SW 1271 (cell line): Measurements from ENCODE around the gene SLCO3A1.

Experiments used
- DNase-seq, 2 experiments: peaks; one replicate each; lab custom pipeline; 2025; lab: John Stamatoyannopoulos, UW

Gene SLCO3A1

GRCh38 chr15:92003515-92004067 is 150.1 kb downstream of the SLCO3A1 start:
- no peak for DNase-seq

- no peak for DNase-seq
Measured at GRCh38 chr15:92005154-92005553, 151.6 kb downstream of the SLCO3A1 start.

GRCh38 chr15:92006186-92007028 is 152.9 kb downstream of the SLCO3A1 start:
- no peak for DNase-seq

GRCh38 chr15:92009162-92009561 is 155.7 kb downstream of the SLCO3A1 start:
- DNase-seq, result no peak

GRCh38 chr15:92011611-92012367 is 158.3 kb downstream of the SLCO3A1 start:
- no peak for DNase-seq

GRCh38 chr15:92012368-92012629 is 158.8 kb downstream of the SLCO3A1 start:
- no peak for DNase-seq

GRCh38 chr15:92012881-92013280 is 159.4 kb downstream of the SLCO3A1 start:
- DNase-seq, result no peak

GRCh38 chr15:92014281-92015030 is 160.9 kb downstream of the SLCO3A1 start:
- DNase-seq, result no peak

GRCh38 chr15:92017882-92018534 is 164.5 kb downstream of the SLCO3A1 start:
- no peak for DNase-seq

- no peak for DNase-seq
Measured at GRCh38 chr15:92018535-92019239, 165.2 kb downstream of the SLCO3A1 start.

- no peak for DNase-seq
Measured at GRCh38 chr15:92019706-92020105, 166.2 kb downstream of the SLCO3A1 start.

- DNase-seq, result no peak
Measured at GRCh38 chr15:92020207-92020606, 166.7 kb downstream of the SLCO3A1 start.

GRCh38 chr15:92020804-92021203 is 167.3 kb downstream of the SLCO3A1 start:
- DNase-seq, result no peak

GRCh38 chr15:92021792-92022191 is 168.3 kb downstream of the SLCO3A1 start:
- no peak for DNase-seq

GRCh38 chr15:92023965-92024364 is 170.5 kb downstream of the SLCO3A1 start:
- no peak for DNase-seq

- DNase-seq, result no peak
Measured at GRCh38 chr15:92025706-92026270, 172.3 kb downstream of the SLCO3A1 start.

- DNase-seq, result no peak
Measured at GRCh38 chr15:92028389-92028724, 174.8 kb downstream of the SLCO3A1 start.

GRCh38 chr15:92029767-92030166 is 176.3 kb downstream of the SLCO3A1 start:
- no peak for DNase-seq

- DNase-seq, result no peak
Measured at GRCh38 chr15:92033314-92033713, 179.8 kb downstream of the SLCO3A1 start.

- DNase-seq, result no peak
Measured at GRCh38 chr15:92033723-92034122, 180.2 kb downstream of the SLCO3A1 start.

- no peak for DNase-seq
Measured at GRCh38 chr15:92034227-92034626, 180.7 kb downstream of the SLCO3A1 start.
